Prostate gland (tissue), 2 donors: ENCODE measurements around the gene CACNA1B.

Experiments
- POLR2A ChIP-seq: fragments of 450-650 bp; IDR thresholded peaks from one replicate; pipeline ENCODE4 v1.6.1; 2016; ENCODE audit warnings: antibody characterized with exemption, mild to moderate bottlenecking
- POLR2AphosphoS5 ChIP-seq: sonication (generic); formaldehyde crosslinking; IDR thresholded peaks from one replicate; pipeline ENCODE4 v1.6.1; 2017; ENCODE audit warnings: antibody characterized with exemption
- TF ChIP-seq, protein P1 (sequence below), 4 experiments: fragments of 200-600 bp in 2 of 4; fragments of 450-650 bp in 2 of 4; sonication (generic) in 2 of 4; IDR thresholded peaks; 1 replicate in 3 of 4; 2 replicates in 1 of 4; pipeline ENCODE4 v1.5.1; 2016 to 2019; ENCODE audit warnings: antibody characterized with exemption in 4 of 4, mild to moderate bottlenecking in 2 of 4, moderate library complexity in 2 of 4

DNA sequence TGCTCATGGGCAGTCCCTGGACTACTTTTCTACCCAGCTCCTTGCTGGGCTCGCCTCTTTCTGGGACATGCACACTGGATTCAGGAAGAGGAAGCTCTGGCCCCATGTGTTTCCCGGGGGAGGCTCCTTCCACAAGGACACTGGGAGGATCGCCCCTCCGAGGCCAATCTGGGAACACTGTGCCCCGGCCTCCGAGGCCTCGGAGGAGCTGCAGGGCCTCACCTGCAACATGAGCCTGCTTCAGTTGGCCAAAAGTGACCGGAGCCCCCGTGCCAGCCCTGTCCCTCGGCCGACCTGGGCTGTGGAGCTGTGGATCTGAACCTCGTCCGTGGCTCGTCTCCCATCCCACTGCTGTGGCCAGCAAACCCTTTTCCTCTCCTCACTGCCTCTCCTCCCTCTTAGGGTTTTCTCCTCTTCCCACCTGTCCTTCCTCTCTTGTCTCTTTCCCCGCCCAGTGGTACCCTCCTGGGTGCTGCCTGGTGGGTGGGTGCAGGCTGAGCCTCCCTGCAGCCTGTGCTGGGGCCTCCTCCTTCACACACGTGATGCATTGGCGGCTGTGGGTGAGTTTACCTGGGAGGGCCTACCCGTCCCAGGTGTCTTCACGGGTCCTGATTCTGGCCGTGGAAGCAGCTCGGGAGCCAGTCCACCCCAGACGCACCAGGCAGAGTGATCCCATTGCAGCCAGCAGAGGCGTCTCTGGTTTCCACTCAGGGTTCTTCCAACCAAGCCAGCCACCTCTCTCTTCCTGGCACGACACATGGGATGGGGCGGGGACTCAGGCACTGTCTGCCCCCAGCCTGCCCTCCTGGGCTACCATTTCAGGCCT, 241.8 kb downstream of the CACNA1B start:
- TF ChIP-seq POLR2AphosphoS5 (no peak), POLR2A (no peak)
- TF ChIP-seq, protein P1, sequence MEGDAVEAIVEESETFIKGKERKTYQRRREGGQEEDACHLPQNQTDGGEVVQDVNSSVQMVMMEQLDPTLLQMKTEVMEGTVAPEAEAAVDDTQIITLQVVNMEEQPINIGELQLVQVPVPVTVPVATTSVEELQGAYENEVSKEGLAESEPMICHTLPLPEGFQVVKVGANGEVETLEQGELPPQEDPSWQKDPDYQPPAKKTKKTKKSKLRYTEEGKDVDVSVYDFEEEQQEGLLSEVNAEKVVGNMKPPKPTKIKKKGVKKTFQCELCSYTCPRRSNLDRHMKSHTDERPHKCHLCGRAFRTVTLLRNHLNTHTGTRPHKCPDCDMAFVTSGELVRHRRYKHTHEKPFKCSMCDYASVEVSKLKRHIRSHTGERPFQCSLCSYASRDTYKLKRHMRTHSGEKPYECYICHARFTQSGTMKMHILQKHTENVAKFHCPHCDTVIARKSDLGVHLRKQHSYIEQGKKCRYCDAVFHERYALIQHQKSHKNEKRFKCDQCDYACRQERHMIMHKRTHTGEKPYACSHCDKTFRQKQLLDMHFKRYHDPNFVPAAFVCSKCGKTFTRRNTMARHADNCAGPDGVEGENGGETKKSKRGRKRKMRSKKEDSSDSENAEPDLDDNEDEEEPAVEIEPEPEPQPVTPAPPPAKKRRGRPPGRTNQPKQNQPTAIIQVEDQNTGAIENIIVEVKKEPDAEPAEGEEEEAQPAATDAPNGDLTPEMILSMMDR (IDR thresholded peaks at IDR 0.05) = no peak
